HG02571 (cell line): ENCODE data around the gene PON1.

Experiments
- ATAC-seq: cut with Tn5 transposase; IDR thresholded peaks from one replicate; pipeline ENCODE4 v1.9.1; 2021; ENCODE audit warnings: mild to moderate bottlenecking, moderate library complexity; ENCODE audit not compliant: unreplicated experiment

The PON1 gene

DNA sequence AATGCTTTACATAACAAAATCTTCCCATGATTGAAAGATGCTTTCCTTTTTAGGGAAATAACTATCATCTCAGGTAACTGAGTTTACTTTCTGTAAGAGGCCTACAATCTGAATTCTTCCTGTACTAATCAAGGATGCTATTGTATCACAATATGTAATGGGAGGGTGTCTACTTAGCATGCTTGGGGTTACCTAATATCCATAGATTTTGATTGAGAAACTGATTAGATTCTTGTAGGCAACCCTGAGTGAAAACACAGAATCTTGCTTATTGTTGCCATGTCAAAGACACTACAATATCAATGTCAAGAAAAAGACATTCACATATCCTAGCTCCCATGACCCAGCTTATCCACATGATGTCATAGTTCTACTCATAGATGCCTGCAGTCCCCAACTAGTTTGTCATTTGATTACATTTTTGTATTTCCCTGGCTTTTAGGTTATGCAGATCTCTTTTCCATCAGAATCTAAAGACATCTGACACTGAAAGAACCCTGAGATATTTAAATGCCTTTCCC, 62.4 kb downstream of the PON1 start:
- no peak for ATAC-seq

DNA sequence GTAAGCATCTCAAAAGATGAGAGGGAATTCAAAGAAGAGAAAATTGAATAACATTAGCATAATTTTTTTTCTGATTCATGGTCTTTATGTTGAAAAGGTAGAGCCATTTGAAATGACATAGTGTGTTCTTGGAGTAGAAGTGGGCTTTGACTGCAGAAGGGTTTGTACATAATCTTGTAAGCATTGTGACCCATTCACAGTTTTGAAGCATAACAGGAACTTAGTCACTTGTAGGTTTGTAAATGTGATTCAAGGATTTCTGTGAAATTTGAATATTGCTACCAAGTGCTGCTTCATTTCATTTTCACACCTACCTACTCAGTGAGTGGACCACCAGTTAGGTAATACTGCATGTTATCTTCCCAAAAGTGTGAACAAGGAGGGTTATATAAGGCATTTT, 68.6 kb downstream of the PON1 start:
- no peak for ATAC-seq

DNA sequence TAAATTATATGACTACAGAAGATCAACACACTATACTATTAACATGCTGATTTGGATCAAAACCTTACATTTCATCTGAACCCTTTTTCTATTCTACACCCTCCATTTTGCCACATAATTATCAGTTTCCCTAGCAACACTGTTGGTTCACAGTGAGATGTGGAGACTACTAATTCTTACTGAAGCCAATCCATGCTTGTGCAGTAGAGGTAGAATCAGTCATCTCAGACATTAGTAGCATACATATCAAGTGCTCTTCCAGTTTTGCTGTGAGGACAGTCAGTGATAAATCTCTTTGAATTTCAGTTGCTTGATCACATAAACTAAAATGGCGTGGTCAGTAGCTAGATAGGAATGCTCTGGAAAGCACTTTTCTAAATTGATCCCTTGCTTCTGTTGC, 70.3 kb downstream of the PON1 start:
- ATAC-seq: no peak

DNA sequence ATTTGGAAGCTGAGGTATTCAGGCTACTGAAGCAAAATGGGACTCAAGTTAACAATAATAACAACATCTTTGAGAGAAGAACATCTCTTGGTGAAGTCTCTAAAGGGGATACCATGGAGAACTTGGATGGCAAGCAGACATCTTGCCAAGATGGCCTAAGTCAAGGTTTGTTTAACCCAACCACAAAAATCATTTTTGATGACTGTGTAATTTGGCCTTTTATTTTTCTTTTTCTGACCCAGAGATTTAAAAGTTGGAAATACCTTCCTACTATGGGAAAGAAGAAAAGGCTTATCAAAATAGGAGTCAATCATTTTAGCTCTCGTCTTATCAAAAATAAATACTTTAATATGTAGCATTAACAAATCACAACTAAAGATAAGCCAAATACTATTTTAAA, 72.4 kb downstream of the PON1 start:
- no peak for ATAC-seq

DNA sequence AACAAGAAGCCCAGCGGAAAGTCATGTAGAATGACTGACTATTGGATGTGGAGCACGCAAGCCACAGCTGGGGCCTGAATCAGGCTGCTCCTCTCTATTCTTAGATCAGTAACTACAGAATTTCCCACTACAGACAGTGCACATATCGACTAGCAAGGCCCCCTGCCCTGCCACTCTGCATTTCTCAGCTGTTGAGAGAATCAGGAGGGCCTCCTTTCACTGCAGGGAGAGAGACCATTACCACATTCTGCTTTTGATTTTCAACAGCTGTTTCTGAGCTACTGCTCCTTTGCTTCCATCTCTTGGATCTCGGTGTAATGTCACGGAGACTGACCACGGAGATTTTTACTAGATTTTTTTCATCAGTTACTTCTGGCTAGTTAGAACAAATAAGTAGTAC, 73.8 kb downstream of the PON1 start:
- no peak for ATAC-seq
